GM12864 (cell line): ENCODE data around the gene MMEL1.
A peak's percentile ranks its signal among the peaks of the same experiment; 100 is the strongest.

Experiments used
- DNase-seq: peaks from one replicate; pipeline ENCODE4 v3.0.0-alpha.2; 2011; ENCODE audit warnings: low read depth
- H3K4me3 ChIP-seq: 2 replicates; pipeline ENCODE4 v1.5.1; 2011; ENCODE audit warnings: mild to moderate bottlenecking, low read depth, low read length, control low read depth
- TF ChIP-seq, protein P1 (sequence below): IDR thresholded peaks from 2 replicates; pipeline ENCODE4 v1.5.1; 2011; ENCODE audit warnings: low read depth, mild to moderate bottlenecking, moderate library complexity, low read length, control low read depth, inconsistent platforms; ENCODE audit errors: missing control alignments

Gene MMEL1

DNA sequence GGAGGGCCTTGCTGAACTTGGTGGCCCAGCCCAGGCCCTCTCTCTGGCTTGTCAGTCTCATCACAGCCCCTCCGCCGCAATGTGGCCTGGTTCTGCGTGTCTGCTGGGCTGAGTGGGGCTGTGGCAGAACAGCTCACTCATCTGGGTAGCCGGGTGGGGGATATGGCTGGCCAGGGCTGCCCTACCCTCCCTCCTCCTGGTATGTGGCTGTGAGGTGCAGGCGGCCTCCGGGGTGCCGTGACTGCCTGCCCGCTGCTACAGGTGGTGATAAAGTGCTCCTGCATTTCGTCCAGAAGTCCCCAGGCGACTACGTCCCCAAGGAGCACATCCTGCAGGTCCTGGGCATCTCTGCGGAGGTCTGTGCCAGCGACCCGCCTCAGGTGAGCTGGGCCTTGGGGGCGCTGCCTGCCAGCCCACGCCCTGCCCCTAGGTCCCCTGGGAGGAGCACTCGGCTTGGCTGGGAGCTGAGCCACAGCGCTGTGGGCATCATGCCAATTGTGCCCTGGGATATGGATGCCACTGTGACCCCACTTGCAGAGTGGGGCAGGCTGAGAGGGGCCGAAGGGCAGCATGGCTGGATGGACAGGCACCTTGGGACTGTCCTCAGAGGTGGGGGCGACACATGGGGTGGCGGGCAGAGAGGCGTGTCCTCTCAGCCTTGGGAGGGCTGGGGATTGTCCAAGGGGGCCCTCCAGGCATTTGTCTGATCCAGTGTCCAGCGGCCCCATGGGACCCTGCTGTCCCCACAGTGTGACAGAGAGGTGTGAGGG lies 44.0 kb downstream of the MMEL1 start:
- TF ChIP-seq, protein P1, sequence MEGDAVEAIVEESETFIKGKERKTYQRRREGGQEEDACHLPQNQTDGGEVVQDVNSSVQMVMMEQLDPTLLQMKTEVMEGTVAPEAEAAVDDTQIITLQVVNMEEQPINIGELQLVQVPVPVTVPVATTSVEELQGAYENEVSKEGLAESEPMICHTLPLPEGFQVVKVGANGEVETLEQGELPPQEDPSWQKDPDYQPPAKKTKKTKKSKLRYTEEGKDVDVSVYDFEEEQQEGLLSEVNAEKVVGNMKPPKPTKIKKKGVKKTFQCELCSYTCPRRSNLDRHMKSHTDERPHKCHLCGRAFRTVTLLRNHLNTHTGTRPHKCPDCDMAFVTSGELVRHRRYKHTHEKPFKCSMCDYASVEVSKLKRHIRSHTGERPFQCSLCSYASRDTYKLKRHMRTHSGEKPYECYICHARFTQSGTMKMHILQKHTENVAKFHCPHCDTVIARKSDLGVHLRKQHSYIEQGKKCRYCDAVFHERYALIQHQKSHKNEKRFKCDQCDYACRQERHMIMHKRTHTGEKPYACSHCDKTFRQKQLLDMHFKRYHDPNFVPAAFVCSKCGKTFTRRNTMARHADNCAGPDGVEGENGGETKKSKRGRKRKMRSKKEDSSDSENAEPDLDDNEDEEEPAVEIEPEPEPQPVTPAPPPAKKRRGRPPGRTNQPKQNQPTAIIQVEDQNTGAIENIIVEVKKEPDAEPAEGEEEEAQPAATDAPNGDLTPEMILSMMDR = no peak
- no peak for DNase-seq
- no peak overlapping the region for H3K4me3 ChIP-seq

DNA sequence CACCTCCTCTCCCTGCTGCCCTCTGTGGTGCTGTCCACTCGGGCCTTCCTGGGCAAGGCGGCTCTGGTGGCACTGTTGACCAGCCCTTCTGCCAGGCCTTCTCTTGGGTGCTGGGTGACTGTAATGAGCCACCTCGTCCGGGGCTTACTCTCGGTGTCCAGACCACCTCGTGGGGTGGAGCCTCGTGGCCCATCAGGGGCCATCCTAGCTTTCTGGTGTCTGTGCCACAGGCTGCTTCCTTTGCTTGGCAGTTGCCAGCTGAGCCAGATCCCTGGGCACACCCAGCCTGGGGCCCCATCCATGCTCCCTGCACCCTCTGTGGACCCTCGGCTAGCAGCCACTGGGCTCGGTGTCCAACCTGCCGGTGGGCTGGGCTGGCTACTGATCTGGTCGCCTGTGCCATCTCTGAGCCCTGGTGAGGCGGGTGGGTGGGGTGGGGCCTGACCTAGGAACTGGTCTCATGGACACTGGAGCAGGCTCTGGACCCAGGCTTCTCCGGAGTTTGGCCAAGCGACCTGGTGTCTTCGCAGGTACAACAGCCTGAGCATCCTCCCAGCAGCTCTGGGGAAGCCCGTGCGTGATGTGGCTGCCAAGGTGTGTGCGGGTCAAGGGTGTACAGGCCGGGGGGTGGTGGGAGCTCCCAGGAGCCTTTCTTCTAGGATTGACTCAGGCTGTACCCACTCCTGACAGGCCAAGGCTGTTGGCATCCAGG lies 44.8 kb downstream of the MMEL1 start:
- TF ChIP-seq, protein P1 = no peak
- DNase-seq = no peak
- no peak overlapping the region for H3K4me3 ChIP-seq

DNA sequence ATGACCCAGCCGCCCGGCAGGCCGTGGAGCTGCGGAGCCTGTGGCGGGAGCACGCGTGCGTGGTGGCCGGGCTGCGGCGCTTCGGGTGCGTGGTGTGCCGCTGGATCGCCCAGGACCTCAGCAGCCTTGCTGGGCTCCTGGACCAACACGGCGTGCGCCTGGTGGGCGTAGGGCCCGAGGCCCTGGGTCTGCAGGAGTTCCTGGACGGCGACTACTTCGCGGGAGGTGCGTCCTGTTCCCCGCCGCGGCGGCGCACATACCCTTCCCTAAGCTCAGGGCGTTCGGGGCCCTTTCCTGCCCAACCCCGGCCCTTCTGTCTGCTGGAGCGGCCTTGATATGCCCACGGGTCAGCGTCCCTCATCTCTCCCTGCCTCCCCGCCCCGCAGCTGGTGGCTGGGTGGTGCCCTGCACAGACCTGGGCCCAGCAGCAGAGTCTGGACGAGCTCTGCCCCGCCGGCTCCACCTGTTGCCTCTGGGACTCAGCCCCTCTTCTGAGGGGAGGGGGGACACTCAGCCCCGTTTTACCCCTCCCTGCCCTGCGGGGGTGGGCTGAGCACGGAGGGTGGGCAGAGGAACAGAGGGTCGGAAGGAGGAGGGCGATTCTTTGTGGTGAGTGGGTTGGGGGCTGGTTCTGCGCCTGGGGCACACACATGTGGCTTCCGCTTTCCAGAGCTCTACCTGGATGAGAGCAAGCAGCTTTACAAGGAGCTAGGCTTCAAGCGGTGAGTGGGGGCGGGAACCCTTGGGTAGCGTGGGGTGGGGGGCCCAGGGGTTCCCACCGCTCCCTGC lies 45.6 kb downstream of the MMEL1 start:
- TF ChIP-seq, protein P1 = no peak
- DNase-seq = no peak
- peak overlapping the region; percentile 67 for H3K4me3 ChIP-seq

DNA sequence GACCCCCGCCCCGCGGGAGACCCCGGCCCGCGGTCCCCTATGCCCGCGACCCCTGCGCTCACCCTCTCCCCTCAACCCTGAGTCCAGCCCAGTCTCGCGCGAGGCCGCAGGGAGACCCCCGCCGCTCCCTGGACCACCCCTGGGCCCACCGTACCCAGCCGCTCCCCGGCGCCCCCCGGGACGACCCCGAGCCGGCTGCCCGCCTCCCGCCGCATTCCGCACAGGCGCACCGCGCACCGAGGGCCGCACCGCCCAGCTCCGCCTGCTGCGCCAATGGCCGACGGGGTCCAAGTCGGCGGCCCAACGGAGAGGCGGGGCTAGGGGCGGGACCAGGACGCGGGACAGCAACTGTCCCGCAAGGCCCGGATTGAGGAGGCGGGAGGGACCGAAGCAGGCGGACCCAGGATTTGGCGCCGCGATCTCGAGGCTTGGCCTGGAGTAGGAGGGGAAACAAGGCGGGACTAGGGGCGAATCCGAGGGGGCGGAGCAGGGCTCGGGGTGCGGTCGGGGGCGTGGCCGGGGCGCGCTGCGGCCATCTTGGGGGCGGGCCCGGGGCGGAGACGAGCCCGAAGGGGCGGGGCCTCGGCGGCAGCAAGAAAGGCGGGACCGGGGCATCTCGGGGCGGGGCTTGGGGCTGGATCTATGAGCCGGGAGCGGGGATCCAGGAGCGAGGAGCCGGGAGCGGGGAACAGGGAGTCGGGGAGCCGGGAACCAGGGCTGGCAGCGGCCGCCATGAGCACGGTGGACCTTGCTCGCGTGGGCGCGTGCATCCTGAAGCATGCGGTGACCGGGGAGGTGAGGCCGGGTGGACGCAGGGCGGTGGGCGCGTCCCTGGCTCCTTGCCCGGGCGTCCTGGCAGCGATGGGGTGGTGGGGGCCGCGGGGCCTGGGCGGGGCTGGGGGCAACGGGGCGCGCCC lies 46.4 kb downstream of the MMEL1 start, which contains the start of gene PRXL2B:
TSS of gene PRXL2B (plus strand) at position 624 of the 917 bp plus-strand sequence. CDS start at position 733, 109 bp downstream.
- H3K4me3 ChIP-seq = peak within 1 kb of the TSS; percentile 67
- TF ChIP-seq, protein P1 = no peak
- peak; percentile 89 for DNase-seq

DNA sequence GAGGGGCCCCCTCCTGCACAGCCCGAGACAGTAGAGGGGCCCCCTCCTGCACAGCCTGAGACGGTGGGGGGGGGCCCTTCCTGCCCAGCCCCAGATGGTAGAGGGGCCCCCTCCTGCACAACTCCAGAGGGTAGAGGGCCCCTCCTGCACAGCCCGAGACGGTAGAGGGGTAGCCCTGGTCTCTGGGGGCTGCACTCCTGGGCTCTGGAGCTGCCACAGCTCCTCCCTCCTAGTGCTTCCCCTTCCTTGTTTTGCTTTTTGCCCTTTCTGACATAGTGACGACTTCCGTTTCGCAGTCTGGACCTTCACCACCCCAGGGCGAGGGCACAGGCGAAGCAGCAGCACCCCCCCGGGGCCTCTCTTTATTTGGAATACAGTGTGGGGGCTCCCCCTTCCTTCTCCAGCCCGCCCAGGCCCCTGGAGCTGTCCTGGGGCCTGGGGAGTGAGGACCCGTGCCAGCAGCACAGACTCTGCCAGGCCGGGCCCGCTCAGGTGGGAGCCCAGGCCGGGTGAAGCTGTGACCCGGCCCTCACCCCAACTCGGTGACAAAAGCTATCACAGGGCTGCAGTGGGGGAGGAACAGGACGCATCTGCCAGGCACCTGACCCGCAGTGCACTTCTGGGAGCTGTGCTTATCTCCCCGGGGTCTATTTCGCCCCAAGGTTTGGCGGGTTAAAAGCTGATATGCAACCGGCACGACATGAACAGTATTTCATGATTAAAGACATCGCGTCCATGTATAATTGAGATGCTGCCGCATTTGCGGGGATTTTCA lies 47.3 kb downstream of the MMEL1 start:
- peak; percentile 49 for DNase-seq
- H3K4me3 ChIP-seq = peak overlapping the region; percentile 67
- TF ChIP-seq, protein P1 = no peak
